ENCODE measurements around the gene NOX3.
"Not testable (repeated sequence)": the region's sequence is repeated elsewhere in the genome, so short reads cannot be mapped to it uniquely, and the experiment has no call there.

Gene NOX3

GRCh38 chr6:155362968-155363632 lies 92.5 kb downstream of the NOX3 start:
- not testable (repeated sequence) for DNase-seq

GRCh38 chr6:155354167-155354566 lies 101.5 kb downstream of the NOX3 start:
- DNase-seq: no peak

DNA sequence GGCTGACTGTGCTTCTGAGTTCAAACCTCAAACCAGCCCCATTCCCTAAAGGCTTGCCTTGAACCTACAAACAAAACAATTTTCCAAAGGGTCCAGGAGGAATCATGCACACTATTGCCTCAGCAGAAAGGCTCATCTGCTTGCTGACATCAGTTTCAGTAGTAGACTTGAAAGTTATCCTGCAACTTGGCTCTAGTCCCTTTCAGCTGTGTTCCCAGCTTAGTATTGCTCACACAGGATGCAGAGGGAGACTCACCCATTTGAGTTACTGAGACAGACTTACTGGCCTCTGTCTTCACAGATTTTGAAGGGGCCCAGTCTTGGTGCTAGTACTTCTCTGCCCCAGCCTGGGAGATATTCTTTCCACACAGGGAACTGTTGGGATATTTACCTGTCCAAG lies 102.8 kb downstream of the NOX3 start:
- no peak for DNase-seq

DNA sequence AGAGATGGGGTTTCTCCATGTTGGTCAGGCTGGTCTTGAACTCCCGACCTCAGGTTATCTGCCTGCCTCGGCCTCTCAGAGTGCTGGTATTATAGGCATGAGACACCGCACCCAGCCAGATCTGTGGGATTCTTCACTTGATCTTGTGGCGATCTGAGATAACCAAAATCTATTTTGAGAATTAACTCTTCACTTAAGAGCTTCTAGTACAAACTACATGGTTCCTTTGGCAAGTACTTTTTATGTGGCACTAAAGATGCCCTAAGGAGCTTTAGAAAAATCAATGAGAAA lies 103.6 kb downstream of the NOX3 start:
- no peak for DNase-seq

DNA sequence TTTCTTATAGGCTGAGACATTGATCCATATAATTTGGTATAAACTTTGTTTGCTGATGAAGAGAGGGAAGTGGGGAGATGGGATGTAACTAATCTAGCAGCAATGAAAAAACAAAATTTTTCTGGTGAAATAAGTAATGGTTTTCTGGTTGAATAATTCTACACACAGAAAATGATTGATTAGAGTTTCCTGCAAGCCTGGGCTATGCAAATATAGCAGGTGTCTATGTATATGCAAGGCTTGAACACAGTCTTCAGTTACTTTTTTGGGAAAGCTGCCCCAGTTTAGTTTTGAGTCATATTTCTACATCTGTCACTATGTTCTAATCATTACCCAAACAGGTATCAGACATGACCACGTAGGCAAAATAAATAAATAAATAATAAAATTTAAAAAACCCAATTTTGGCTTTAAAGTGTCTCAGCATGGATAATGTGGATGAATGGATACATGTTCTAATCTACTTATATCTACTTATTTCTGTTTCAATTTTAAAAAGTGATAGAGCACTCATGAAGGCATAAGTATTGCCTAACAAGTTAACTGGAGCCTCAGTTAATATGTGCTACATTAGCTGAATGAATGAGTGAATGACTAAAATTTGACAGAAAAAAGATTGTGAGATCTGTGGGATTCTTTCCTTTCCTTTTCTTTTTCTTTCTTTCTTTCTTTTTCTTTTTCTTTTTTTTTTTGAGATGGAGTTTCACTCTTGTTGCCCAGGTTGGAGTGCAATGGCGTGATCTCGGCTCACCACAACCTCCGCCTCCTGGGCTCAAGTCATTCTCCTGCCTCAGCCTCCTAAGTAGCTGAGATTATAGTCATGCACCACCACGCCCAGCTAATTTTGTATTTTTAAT lies 104.1 kb downstream of the NOX3 start:
- no peak for DNase-seq

GRCh38 chr6:155349956-155350355 lies 105.7 kb downstream of the NOX3 start:
- no peak for DNase-seq

- no peak for DNase-seq
These were observed 106.5 kb downstream of the NOX3 start for GRCh38 chr6:155349129-155349528.

GRCh38 chr6:155347800-155348199 lies 107.8 kb downstream of the NOX3 start:
- no peak for DNase-seq

GRCh38 chr6:155346957-155347356 lies 108.7 kb downstream of the NOX3 start:
- no peak for DNase-seq

All from CD4-positive, alpha-beta T cell treated with Interleukin-15 for 1 hour (primary cell).